OCI-LY7 (cell line): ENCODE data around the gene SEMA5A. TPM values are rescaled to one million over a fixed set of nuclear protein-coding genes. Genes with fewer than 3 reads are reported as not detected.

Experiments
- BruUV-seq: library from RNA; stranded (reverse); fragments of 400-500 nt; replicated peaks from 2 replicates; lab custom pipeline; 2021; lab: Mats Ljungman, UMichigan
- CTCF ChIA-PET: fragments of 300-600 bp; sonication (Branson Sonifier 250); formaldehyde crosslinking; loops from one replicate; lab custom pipeline; 2022; ENCODE audit warnings: antibody characterized with exemption; ENCODE audit not compliant: unreplicated experiment; lab: Charles Lee
- POLR2A ChIA-PET: fragments of 300-600 bp; sonication (Branson Sonifier 250); formaldehyde crosslinking; loops from one replicate; lab custom pipeline; 2022; ENCODE audit warnings: antibody characterized with exemption; lab: Charles Lee
- DNase-seq: peaks from one replicate; pipeline ENCODE4 v3.0.0-alpha.2; 2015; ENCODE audit warnings: low spot score
- H2AFZ ChIP-seq: fragments of 200-600 bp; sonication (generic), shearing (Covaris generic); 2 replicates; pipeline ENCODE4 v1.6.1; 2014; ENCODE audit warnings: mild to moderate bottlenecking, antibody characterized with exemption, low read length, moderate library complexity
- H3K27ac ChIP-seq: fragments of 200-600 bp; sonication (generic); 2 replicates; pipeline ENCODE4 v1.5.1; 2014; ENCODE audit warnings: mixed run types, low read depth, mild to moderate bottlenecking, moderate library complexity, low read length, inconsistent platforms; ENCODE audit not compliant: poor library complexity, severe bottlenecking
- H3K36me3 ChIP-seq: fragments of 200-600 bp; sonication (generic); 2 replicates; pipeline ENCODE4 v1.6.1; 2014; ENCODE audit warnings: mild to moderate bottlenecking, antibody characterized with exemption, low read length, moderate library complexity, mixed read lengths; ENCODE audit not compliant: insufficient read depth
- H3K4me1 ChIP-seq: fragments of 200-600 bp; sonication (generic); 2 replicates; pipeline ENCODE4 v1.5.1; 2014; ENCODE audit warnings: mild to moderate bottlenecking, low read length; ENCODE audit not compliant: insufficient read depth, poor library complexity, severe bottlenecking
- H3K4me2 ChIP-seq: fragments of 200-600 bp; sonication (generic); 2 replicates; pipeline ENCODE4 v1.6.1; 2014; ENCODE audit warnings: mild to moderate bottlenecking, low read length
- H3K4me3 ChIP-seq: fragments of 200-600 bp; sonication (generic); 2 replicates; pipeline ENCODE4 v1.5.1; 2014; ENCODE audit warnings: mild to moderate bottlenecking, low read depth, low read length; ENCODE audit not compliant: poor library complexity, severe bottlenecking
- H3K79me2 ChIP-seq: fragments of 200-600 bp; sonication (generic); 2 replicates; pipeline ENCODE4 v1.6.1; 2016; ENCODE audit warnings: low read depth, mild to moderate bottlenecking, low read length, moderate library complexity, mixed read lengths; ENCODE audit not compliant: insufficient read depth
- H3K9me2 ChIP-seq: fragments of 200-600 bp; sonication (generic); 2 replicates; pipeline ENCODE4 v1.6.1; 2016; ENCODE audit warnings: mild to moderate bottlenecking, low read length, mixed read lengths; ENCODE audit not compliant: insufficient read depth
- H3K9me3 ChIP-seq: fragments of 200-600 bp; sonication (generic); 2 replicates; pipeline ENCODE4 v1.6.1; 2014; ENCODE audit warnings: mild to moderate bottlenecking, mixed run types, low read length, mixed read lengths
- H4K20me1 ChIP-seq: fragments of 200-600 bp; sonication (generic); 2 replicates; pipeline ENCODE4 v1.6.1; 2014; ENCODE audit warnings: mild to moderate bottlenecking, antibody characterized with exemption, low read length, moderate library complexity, mixed read lengths; ENCODE audit not compliant: insufficient read depth
- EZH2phosphoT487 ChIP-seq: fragments of 200-600 bp; sonication (generic); IDR thresholded peaks from 2 replicates; pipeline ENCODE4 v1.6.1; 2018; ENCODE audit warnings: low read depth, borderline replicate concordance, mild to moderate bottlenecking, mixed run types, antibody characterized with exemption, low read length, moderate library complexity, mixed read lengths
- intact Hi-C: fragments of 100-400 bp; cut with micrococcal nuclease; formaldehyde crosslinking; loops from one replicate; pipeline ENCODE4 v1.10.0; 2022; ENCODE audit not compliant: unreplicated experiment
- total RNA-seq, 2 experiments: library from RNA; depleted of rRNA in 1 of 2; stranded (reverse); fragments of >200 nt in 1 of 2; shearing (Covaris generic) in 1 of 2; gene quantifications; 2 replicates each; pipeline ENCODE4 v1.2.3, GENCODE V29; 2014 to 2022
- TF ChIP-seq, protein P1 (sequence below): fragments of 200-600 bp; sonication (generic); conservative IDR thresholded peaks from 2 replicates; pipeline ENCODE4 v1.5.1; 2014; ENCODE audit warnings: mild to moderate bottlenecking, antibody characterized with exemption, low read length, moderate library complexity, mixed read lengths

SEMA5A gene
- total RNA-seq, 2 experiments from 2014 or later: not detected

DNA sequence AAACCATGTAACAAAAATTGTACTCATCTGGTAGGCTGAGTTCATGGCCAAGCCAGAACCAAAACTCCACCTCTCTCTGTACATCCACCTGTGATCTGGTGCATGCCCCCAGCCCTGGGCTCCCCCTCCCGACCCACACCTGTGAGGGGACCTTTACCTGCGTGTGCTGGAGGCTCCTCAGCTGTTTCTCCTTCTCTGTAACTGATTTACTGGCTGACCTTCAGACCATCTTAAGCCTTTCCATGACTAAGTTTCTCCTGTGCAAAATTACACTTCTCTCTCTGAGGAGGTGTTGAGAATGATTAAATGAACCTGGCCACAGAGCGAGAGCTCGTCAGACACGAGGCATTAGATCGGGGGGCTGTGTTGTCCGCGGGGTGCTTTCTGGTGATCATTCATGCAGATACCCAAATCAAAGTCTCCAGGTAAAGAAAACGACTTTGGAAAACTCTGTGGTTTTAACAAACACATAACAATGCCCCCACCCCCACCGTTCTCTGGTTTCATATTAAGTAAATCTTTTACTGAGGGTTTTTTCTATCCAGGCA is 136.4 kb downstream of the SEMA5A start:
- ChIA-PET POLR2A (interaction anchor here (0.7 kb wide), 1 partner anchor 349 kb away, joined by 4 read pairs; no protein-coding TSS in a partner anchor), CTCF (no interaction called here)
- Histone ChIP-seq H2AFZ (no peak overlapping the region), H3K36me3 (no peaks in the 10 kb centered on the region), H3K4me1 (no peaks in the 10 kb centered on the region), H3K4me2 (no peak overlapping the region), H3K9me3 (no peaks in the 10 kb centered on the region), H3K27ac (no peak overlapping the region), H3K9me2 (no peaks in the 10 kb centered on the region), H4K20me1 (no peaks in the 10 kb centered on the region), H3K4me3 (no peak overlapping the region), H3K79me2 (no peaks in the 10 kb centered on the region)
- BruUV-seq: no TSS peak
- TF ChIP-seq, protein P1, sequence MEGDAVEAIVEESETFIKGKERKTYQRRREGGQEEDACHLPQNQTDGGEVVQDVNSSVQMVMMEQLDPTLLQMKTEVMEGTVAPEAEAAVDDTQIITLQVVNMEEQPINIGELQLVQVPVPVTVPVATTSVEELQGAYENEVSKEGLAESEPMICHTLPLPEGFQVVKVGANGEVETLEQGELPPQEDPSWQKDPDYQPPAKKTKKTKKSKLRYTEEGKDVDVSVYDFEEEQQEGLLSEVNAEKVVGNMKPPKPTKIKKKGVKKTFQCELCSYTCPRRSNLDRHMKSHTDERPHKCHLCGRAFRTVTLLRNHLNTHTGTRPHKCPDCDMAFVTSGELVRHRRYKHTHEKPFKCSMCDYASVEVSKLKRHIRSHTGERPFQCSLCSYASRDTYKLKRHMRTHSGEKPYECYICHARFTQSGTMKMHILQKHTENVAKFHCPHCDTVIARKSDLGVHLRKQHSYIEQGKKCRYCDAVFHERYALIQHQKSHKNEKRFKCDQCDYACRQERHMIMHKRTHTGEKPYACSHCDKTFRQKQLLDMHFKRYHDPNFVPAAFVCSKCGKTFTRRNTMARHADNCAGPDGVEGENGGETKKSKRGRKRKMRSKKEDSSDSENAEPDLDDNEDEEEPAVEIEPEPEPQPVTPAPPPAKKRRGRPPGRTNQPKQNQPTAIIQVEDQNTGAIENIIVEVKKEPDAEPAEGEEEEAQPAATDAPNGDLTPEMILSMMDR: no peak
- TF ChIP-seq EZH2phosphoT487: no peak
- intact Hi-C loops: no loop called here
- DNase-seq: no peak

DNA sequence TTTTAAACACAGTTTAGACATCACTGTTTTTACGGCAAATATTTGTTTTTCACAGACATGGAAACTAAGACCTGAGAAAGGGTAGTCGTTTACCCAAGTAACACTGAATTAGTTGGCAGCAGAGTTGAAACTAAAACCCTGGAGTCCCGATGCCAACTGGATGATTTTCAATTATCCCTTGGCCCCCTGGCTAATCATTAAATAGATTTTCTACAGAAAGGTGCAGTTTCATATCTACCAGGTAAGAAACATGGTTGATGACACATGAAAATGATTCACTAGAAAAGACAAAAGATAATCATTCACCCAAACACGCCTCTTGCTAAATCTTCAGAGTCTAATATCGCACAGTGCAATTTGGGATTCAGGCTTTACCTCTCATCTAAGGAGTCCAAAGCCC is 136.9 kb downstream of the SEMA5A start:
- BruUV-seq: no TSS peak
- Histone ChIP-seq H2AFZ (no peak overlapping the region), H3K9me3 (no peaks in the 10 kb centered on the region), H3K36me3 (no peaks in the 10 kb centered on the region), H3K27ac (no peak overlapping the region), H3K79me2 (no peaks in the 10 kb centered on the region), H3K4me1 (no peaks in the 10 kb centered on the region), H3K4me2 (no peak overlapping the region), H3K4me3 (no peak overlapping the region), H3K9me2 (no peaks in the 10 kb centered on the region), H4K20me1 (no peaks in the 10 kb centered on the region)
- CTCF ChIA-PET: no interaction called here
- POLR2A ChIA-PET: interaction anchor here (0.7 kb wide), 1 partner anchor 550 kb away, joined by 3 read pairs; no protein-coding TSS in a partner anchor
- TF ChIP-seq, protein P1: no peak
- no peak for TF ChIP-seq EZH2phosphoT487
- no peak for DNase-seq
- intact Hi-C loops: no loop called here

DNA sequence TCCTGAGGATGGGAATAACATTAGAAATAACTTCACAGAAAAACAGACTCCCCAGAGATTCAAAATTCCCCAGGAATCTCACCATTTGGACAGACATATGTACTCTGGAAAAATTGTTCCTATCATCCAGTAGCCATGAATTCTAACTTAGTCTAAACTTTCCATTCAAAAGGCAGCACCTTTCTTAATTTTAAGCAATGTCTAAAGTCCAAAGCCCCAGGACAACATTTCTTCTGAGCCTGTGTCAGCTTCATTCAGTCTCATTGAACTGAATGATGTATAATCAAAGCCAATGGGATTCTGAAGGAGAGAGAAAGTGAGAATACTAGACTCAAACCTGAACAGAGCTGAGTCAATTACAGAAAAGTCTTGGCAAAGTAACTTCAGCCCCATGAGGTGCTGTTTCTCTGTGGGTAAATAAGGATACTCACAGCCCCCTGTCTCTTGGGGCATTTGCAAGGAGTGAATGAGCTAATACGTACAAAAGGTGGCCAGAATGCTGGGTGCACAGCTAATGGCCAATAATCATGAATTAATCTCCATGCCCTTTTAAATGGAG is 140.6 kb downstream of the SEMA5A start:
- no peak overlapping the region for H3K4me3 ChIP-seq
- no peak overlapping the region for H2AFZ ChIP-seq

More for the DNA sequence above, 140.6 kb downstream of the SEMA5A start:
- no peak for TF ChIP-seq EZH2phosphoT487
- TF ChIP-seq, protein P1: no peak
- intact Hi-C loops: no loop called here
- no peaks in the 10 kb centered on the region for H3K36me3 ChIP-seq
- ChIA-PET CTCF (no interaction called here), POLR2A (no interaction called here)
- H3K4me1 ChIP-seq: no peaks in the 10 kb centered on the region
- no peaks in the 10 kb centered on the region for H3K9me3 ChIP-seq
- H3K79me2 ChIP-seq: no peaks in the 10 kb centered on the region
- H3K4me2 ChIP-seq: no peak overlapping the region
- no peak overlapping the region for H3K27ac ChIP-seq
- no peak for DNase-seq
- H3K9me2 ChIP-seq: no peaks in the 10 kb centered on the region
- no peaks in the 10 kb centered on the region for H4K20me1 ChIP-seq
- no TSS peak for BruUV-seq
